Measurements from ENCODE around the gene METTL17.

GRCh38 chr14:21026274-21026987 is 36.7 kb downstream of the METTL17 start:
- TF ChIP-seq EZH2phosphoT487 (IDR thresholded peaks at IDR 0.05; ENCODE audit: insufficient read depth, low read depth) (no peak), EZH2 (IDR thresholded peaks at IDR 0.05; ENCODE audit: insufficient read depth, poor library complexity, severe bottlenecking) (no peak)
